ENCODE data around the gene SPATA19.
"Not testable (repeated sequence)": the region's sequence is repeated elsewhere in the genome, so short reads cannot be mapped to it uniquely, and the experiment has no call there.

Gene SPATA19, protein sequence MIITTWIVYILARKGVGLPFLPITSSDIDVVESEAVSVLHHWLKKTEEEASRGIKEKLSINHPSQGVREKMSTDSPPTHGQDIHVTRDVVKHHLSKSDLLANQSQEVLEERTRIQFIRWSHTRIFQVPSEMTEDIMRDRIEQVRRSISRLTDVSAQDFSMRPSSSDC

DNA sequence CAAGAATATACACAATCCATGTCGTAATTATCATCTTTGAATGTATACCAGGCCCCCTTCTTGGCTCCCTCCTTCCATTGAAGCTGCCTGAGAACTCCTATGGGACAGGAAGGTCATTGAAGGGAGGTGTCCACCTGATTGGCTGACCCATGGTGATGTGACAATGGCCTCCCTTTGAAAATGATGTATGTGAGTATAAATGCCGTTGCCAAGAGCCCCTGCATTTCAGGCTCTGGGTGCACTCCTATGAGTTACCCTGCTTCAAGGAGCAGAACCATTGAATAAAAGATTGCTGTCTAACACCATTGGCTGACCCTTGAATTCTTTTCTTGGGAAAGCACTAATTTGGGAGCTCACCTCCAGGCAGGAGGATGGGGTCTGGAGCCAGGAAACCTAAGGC is at the start of gene SPATA19:
SPATA19 (minus strand) TSS at position 101 of the 400 bp plus-strand sequence; CDS start at position 34, 67 bp downstream.
- DNase-seq: no peak

DNA sequence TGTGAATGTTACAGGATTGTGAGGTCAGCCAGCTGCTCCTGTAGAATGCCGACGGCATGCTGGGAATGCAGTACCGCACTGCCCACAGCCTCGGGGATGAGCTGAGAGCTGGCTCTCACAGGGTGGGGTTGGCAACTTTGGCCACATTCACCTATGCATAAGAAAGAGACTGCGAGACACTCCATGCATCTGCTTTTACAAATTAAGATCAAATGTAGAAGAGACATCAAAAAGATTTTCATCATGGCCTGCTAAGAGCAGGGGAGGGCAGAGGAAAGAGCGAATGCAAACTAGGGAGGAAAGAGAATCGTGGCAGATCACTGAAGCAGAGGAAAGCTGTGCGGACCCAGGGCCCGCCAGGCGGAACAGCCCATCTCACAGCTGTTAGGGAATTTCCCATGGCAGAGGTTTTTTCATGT is 49.8 kb upstream of the SPATA19 start:
- DNase-seq: no peak

DNA sequence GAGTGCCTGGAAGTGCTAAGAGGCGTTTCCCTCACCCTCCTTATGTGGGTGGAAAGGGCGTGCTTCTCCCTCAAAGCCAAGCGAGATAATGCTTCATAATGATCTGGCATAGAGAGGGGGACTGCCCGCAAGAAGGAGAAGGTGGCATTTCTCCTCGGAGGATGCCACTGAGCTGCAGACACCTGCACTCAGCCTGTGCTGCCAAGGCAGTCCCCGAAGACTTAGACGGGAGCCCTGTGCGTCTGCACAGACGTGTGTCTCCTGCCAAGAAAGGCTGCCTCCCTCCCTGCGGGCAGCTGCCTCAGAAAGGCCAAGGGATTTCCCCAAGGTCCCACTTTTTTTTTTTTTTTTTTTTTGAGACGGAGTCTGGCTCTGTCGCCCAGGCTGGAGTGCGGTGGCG is 48.1 kb upstream of the SPATA19 start:
- no peak for DNase-seq

DNA sequence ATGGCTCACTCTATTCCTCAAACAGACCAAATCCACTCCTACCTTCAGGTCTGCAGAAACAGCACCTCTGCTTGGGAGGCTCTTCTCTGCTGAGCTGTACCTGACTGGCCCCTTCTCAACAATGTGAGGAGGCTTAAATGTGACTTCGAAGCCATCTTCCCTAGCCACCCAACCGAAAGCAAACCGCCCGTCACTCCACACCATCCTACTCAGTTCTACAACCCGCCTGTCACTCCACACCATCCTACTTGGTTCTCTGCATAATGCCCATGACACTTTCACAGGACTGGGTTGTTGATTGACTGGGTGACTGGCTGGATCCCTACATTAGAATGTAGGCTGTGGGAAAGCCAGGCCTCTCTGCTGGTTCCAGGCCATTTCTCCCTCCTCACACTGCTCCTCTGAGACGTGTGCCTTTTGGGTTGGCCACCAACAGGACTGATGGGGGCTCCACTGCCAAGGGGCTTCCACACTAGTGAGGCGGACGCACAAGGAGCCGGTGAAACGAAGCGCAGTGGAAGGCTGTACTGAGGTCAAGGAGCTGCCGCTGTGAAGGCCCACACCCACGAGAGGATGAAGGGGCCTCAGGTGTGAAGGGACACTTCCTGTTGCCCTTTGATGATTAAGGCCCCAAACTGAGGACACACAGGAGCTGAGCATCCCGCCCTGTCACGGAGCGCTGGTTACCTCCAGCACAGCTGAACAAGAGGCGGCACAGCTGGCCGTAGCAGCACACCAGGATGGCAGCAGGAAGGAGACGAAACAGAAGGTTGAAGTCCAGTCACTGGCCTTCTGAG is 47.5 kb upstream of the SPATA19 start:
- DNase-seq: no peak

DNA sequence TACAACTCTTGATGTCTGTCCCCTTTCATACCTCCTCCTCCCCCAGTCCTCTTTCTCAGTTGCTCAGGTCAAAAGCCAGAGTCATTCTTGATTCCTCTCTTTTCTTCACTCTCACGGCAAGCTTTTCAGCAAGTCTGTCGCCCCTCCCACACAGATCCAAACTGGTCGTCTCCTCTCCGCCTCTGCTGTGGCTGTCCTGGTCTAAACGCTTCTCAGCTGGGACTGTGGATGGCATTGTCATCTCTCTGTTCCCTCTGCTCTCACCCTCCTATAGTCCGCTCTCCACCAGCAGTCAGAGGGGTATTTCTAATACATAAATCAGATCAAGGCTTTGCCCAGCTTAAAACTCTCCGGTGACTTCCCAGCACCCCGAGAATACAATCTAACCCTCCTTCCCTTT is 46.8 kb upstream of the SPATA19 start:
- DNase-seq: no peak

DNA sequence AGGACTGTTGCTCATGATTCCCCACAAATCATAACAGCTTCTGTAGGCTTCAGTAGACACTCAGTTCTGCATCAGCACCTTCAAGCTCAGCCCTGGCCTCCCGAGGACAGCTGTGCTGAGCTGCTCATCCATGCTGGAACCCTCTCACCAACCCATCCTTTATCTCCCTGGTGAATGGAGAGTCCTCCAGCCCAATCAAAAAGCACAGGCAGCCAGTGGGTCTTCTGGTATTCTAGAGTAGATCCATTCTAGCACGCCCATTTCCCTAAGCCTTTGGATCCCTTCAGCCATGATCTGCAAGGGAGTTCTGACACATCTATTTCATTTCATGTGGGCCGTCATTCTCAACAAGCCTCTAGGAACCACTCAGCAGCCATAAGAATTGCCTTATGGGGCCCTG is 44.6 kb upstream of the SPATA19 start:
- DNase-seq: no peak

DNA sequence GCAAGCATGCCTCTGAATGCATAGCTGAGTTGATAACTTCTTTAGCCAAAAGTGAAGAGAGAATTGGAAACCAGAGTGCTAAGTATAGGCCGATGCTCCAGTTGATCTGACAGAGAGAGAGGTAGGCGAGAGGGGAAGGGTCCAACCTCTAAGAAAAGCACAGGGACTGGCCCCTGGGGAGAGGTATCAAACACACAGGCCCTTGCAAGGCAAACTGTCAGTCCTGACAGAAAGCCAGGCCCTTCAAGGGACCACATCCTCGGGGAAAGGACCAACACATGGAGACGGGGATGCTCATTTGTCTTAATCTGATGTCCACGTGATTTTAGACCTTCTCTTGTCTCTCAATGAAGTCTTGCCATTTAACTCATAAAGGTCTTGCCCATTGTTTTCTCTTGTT is 43.9 kb upstream of the SPATA19 start:
- no peak for DNase-seq

DNA sequence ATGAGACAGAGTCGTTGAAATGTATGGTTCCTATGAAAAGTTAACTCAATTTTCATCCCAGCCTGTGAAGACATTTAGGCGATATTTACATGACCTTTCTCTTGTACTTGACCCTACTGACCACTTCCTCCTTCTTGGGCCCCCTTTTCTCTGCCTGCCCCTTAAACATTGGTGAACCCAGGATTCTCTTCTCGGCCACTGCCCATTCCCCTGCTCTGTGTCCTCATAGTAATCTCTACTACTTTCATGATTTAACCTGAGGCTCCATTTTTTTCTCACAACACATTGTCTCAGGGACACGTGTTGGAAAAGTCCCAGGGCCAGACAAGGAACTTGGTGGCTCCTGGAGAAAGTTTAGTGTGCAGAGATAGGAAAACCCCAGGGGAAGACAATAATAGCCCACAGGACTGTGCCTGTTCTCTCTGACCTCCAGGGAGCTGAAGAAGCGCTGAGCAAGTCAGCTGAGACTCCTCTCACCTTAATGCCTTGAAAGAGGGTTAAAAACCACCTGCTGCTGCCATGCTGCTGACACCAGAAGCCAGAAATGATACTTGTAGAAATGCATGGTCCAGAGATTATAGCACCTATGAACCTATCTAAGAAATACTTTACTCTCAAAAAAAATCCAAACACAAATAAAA is 42.5 kb upstream of the SPATA19 start:
- DNase-seq: no peak

DNA sequence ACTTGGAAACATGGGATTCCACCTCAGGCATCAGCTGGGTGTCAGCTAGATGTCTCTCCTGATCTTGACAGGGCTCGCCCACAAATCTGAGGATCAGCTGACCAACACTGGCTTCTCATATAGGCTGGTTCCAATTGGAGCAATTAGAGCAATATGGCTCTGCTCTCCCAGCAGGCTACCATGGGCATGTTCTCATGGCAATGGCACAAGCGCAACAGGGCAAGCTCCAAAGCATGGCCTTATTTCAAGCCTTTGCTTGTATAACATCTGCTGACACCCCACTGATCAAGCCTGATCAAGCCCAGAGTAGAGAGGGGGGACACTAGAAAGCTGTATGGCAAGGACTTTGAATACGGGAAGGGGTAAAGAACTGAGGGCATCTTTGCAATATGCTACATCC is 40.7 kb upstream of the SPATA19 start:
- DNase-seq: no peak

DNA sequence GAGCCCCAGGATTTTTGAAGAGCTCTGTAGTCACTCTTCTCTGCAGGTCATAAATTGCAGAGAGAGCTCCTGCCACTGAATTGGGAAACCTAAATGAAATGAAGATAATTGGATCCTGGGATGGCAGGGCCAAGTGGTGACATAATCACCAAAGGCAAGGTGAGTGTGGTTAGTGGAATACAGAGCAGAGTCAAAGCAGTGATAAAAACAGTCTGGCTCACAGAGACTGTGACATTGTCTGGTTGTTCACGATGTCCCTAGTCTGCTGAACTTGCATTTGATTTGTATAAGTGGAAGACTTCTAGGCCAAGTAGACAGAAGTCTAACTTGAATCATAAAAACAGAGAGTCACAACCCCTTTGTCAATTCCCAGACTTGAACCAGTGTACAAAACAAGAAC is 26.8 kb upstream of the SPATA19 start:
- no peak for DNase-seq

DNA sequence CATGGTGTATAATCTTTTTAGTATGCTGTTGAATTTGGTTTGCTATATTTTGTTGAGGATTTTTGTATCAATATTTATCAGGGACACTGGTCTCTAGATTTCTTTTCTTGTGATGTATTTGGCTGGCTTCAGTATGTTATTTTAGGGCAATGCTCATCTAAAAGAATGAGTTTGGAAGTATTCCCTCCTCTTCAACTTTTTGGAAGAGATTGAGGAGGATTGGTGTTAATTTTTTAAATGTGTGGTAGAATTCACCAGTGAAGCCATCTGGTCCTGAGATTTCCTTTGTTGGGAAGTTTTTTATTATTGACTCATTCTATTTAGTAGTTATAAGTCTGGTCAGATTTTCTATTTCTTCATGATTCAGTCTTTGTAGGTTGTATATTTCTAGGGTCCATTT is 22.1 kb upstream of the SPATA19 start:
- DNase-seq: no peak

DNA sequence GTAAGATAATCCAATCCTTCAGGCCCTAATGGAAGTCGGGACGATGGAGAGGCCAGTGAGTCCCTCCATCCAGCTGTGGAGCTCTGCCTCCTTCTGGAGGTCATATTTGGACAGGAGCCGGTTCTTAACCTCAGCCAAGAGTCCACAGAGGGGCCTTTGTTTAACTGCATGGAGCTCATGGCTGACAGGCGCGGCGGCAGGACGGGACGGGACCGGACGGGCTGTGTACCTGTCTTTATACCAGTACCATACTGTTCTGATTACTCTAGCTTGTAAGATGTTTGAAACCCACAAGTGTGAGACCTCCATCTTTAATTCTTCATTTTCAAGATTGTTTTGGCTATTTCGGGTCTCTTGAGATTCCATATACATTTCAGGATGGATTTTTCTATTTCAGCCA is 20.2 kb upstream of the SPATA19 start:
- no peak for DNase-seq

DNA sequence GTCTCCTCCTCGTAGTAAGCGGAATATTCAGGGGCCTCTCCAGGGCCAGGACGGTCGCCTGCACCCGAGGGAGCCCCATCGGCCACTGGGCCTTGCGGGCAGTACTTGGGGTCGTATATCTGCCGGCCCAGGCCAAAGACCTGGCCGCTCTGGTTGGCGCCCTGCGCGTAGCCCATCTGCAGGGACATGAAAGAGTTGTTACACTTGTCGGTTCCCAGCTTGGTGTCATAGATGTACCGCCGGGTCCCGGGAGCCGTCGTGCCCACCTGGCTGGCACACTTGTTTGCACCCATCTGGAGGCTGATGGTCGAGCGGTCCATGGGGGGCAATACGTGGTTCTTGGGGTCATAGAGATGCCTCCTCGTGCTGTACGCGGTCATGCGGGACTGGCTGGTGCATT is 19.4 kb upstream of the SPATA19 start:
- DNase-seq: no peak

DNA sequence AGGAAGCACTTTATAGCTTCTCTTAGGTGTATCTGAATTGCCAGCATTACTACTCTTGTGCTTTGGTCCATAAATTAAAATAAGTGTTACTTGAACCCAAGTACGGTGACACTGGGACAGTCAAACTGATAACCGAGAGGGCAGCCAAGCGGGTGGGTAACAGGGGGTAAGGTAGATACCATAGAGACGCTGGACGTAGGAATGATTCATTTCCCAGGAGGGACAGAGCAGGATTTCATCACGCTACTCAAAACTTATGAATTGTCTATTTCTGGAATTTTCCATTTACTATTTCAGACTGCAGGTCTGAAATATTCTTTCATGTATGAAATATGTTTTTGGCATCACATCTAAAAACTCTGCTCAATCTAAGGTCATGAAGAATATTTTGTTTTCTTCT is 14.8 kb upstream of the SPATA19 start:
- no peak for DNase-seq

DNA sequence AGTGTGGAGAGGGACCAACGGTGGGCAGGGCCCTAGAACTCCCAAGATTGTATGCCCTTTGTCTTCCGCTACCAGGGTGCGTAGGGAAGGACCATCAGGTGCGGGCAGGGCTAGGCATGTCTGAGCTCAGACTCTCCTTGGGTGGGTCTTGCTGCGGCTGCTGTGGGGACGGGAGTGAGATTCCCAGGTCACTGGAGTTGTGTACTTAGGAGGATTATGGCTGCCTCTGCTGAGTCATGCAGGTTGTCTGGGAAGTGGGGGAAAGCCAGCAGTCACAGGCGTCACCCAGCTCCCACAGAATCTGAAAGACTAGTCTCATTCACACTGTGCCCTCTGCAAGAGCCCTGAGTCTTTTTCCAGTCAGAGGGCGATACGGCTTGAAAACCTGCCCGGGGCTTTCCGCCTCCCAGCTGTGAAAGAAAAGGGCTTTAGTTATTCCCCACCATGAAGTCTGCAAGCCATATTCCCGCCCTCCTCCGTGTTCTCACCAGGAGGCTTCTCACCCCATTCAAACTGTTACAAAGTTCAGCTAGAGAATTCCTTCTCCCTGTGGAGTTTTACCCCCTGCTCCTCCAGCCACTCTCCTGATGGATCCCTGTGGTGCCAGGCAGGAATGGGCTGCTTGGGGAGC is 9.1 kb upstream of the SPATA19 start:
- DNase-seq: not testable (repeated sequence)

DNA sequence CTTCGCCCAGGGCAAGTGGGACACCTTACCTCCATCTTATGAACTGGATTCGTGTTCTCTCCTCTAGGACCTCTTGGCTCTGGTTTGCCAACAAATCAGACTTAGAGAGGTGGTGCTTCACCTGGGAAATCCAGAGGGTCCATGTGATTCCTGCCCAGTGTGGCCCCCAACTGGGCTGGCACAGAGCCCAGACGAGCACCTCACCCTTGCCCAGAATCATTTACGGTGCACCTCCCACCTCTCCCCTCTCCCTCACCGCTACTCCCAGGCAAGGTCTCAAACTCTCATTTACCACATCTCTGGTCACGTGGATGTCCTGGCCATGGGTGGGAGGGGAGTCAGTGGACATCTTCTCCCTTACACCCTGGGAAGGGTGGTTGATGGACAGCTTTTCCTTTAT is 1.1 kb downstream of the SPATA19 start:
- no peak for DNase-seq

DNA sequence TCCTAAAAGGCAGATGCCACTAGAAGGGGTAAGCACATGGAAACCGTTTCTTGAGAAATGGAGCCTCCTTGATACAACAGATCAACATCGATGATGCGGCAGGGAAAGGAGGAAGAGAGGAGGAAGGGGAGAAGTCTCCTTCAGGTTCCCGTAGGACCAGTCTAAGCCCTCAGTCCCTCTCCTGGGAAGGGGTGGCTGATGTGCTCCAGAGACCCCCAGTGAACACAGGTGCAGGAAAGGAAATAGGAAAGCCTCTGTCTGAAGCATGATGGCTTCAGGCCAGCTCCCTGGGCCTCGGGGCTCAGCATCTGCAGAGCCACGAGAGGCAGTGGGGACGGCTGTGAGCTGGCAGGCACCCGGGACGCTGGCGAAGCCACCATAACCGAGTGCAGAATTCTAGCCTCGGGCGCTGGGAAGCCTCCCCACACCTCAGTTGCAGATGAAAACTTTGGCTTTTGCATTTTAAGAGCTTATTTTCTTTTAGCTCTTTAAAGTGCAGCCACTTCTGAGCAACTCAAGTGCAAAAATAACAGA is 1.8 kb downstream of the SPATA19 start:
- no peak for DNase-seq

DNA sequence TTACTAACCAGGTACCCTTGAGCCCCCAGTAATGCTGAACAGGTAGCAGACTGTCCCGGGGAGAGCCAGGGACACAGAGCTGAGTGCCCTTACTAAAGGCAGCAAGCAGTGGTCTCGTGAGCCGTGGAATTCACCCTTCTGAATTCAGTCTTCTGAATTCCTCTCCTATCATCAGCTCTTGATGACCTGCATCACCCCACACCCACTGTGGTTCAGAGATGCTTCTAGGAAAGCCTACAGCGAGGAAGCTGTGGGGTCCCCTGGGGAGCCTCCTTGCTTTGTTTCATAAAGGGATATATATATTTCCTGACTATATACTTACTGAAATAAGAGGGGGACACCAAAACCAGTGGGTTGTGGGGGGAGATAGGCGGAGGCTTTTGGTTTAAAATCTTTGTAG is 2.6 kb downstream of the SPATA19 start:
- no peak for DNase-seq

DNA sequence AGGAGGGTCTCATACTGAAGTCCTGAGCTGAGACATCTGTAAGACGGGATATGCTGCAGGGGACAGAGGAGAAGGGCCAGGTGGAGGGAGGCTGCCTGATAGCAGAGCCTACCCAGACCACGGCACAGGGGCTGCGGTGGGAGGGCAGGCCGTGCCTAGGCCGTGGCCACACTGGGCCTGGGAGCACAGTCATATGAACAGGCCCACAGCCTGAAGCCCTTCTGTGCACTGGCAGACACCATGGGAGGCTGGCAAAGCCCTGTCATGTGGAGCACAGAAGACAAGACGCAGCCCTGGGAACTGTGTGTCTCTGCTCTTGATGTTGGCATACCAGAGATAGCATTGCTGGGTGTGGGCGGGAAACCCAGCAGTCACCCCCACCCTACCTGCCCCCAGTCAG is 3.3 kb downstream of the SPATA19 start:
- DNase-seq: no peak

DNA sequence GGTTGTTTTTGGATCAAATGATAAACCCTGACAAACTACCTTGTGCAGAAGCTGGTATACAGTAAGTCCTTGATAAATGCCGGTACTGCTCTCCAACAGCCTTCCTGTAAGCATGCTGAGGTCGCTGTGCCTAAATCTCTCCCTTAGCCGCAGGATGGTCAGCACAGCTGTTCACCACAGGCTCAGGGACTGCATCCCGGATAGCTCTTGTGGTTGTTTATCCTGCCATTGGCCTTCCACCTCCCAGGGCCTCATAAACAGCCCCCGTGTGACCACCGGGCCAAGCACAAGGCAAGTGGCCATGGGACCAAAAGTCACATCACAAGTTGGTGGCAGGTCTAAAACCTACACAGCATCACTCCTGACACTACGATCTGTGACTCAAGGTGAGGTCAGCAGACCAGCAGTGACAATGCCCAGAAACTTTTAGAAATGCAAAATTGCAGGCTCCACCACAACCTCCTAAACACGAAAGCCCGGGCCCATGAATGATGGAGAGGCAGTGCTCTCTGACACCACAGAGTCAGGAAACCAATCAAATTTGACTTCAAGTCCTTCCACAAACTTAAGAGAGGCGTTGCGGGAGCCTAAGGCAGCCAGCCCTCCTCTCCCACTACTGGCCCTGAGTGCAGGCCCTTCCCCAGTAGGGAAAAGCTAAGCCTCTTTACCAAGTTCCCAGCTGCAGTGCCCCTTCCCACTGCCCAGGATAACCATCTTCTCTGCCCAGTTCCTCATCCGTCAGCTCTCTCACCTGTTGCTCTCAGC is 3.9 kb downstream of the SPATA19 start:
- DNase-seq: no peak

DNA sequence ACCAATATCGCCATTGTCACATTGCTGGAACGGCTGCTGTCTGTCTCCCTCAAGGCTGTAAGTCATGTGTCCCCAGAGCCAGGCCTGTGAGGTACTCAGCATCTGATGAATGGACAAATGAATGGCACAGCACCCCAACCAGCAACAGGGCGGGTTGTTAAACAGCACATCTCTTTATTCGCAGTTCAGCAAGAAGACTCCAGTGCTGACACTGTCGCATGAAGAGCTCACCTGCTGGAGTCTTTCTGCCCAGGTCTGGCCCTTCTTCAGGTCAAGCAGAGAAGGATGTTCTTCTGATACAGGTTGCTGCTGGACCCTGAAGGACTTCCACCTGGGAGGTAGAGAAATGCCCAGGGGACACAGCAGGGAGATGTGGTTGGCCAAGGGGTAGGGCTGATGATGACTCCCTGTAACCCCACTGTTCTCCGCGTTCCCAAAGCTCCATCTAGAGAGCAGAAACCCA is 4.8 kb downstream of the SPATA19 start:
- no peak for DNase-seq
